ENCODE data around the gene GDF9. TPM values are rescaled to one million over a fixed set of nuclear protein-coding genes. Genes with fewer than 3 reads are reported as not detected.

The GDF9 gene
- total and polyA plus RNA-seq, 10 donors, result 0.17 to 0.59 (median 0.37) TPM; not detected in 3

- H3K36me3 ChIP-seq, result no peaks in the 10 kb centered on the region
- peaks cover 4 to 45% (median 36%) of the 10 kb centered on the region in 6 donors for H3K4me1 ChIP-seq
- peaks cover 0 to 95% (median 45%) of the 10 kb centered on the region in 7 donors for H3K27me3 ChIP-seq (replicated peaks in 1 of 7)
- no peak for DNase-seq
- TF ChIP-seq POLR2A (IDR thresholded peaks at IDR 0.05), result no peak
- TF ChIP-seq CTCF (IDR thresholded peaks at IDR 0.05 in 8 of 11, conservative IDR thresholded peaks at IDR 0.05 in 3 of 11), result no peak
- TF ChIP-seq POLR2AphosphoS5 (IDR thresholded peaks at IDR 0.05), result no peak
- WGBS, 5 donors, result 24 to 89% (median 27%) methylated on average over 5 to 71 of the region's 71 CpGs
- no peak overlapping the region for H3K27ac ChIP-seq
- intact Hi-C loops (cut with DNase I; ENCODE audit: low total_unique reads), result no loop called here
- H3K9me3 ChIP-seq, result no peaks in the 10 kb centered on the region
- peak overlapping the region; percentile 16 to 67 (median 34) for H3K4me3 ChIP-seq
These were observed 41.0 kb downstream of the GDF9 start for GRCh38 chr5:132825033-132825833.

GRCh38 chr5:132824426-132824825, 41.8 kb downstream of the GDF9 start:
- intact Hi-C loops (cut with DNase I; ENCODE audit: low total_unique reads), result no loop called here
- DNase-seq, result no peak
- no peaks in the 10 kb centered on the region for H3K9me3 ChIP-seq
- peaks cover 0 to 95% (median 48%) of the 10 kb centered on the region in 7 donors for H3K27me3 ChIP-seq (replicated peaks in 1 of 7)
- H3K36me3 ChIP-seq, result no peaks in the 10 kb centered on the region
- 80 to 94% (median 89%) methylated on average over 3 of the region's 3 CpGs for WGBS, 5 donors
- TF ChIP-seq CTCF (IDR thresholded peaks at IDR 0.05 in 8 of 11, conservative IDR thresholded peaks at IDR 0.05 in 3 of 11) (no peak), POLR2A (IDR thresholded peaks at IDR 0.05) (no peak), POLR2AphosphoS5 (IDR thresholded peaks at IDR 0.05) (no peak)
- peaks cover 0 to 45% (median 35%) of the 10 kb centered on the region in 6 donors for H3K4me1 ChIP-seq
- H3K4me3 ChIP-seq, result no peak overlapping the region
- no peak overlapping the region for H3K27ac ChIP-seq

- no peak overlapping the region for H3K27ac ChIP-seq
- peak overlapping the region in 5 of 8 donors; percentile 8 to 53 (median 17) for H3K4me3 ChIP-seq
- H3K4me1 ChIP-seq, result peaks cover 0 to 43% (median 32%) of the 10 kb centered on the region in 6 donors
- H3K27me3 ChIP-seq (replicated peaks in 1 of 7), result peaks cover 0 to 95% (median 45%) of the 10 kb centered on the region in 7 donors
- intact Hi-C loops (cut with DNase I; ENCODE audit: low total_unique reads), result no loop called here
- TF ChIP-seq CTCF (IDR thresholded peaks at IDR 0.05 in 8 of 11, conservative IDR thresholded peaks at IDR 0.05 in 3 of 11) (no peak), POLR2A (IDR thresholded peaks at IDR 0.05) (no peak), POLR2AphosphoS5 (IDR thresholded peaks at IDR 0.05) (no peak)
- no peaks in the 10 kb centered on the region for H3K9me3 ChIP-seq
- no peaks in the 10 kb centered on the region for H3K36me3 ChIP-seq
- no peak for DNase-seq
- 72 to 93% (median 84%) methylated on average over 6 to 7 of the region's 7 CpGs for WGBS, 5 donors
These were observed 42.7 kb downstream of the GDF9 start for GRCh38 chr5:132823481-132824050.
